Measurements from ENCODE around the gene SMAD6. TPM values are rescaled to one million over a fixed set of nuclear protein-coding genes. Genes with fewer than 3 reads are reported as not detected.
A peak's percentile ranks its signal among the peaks of the same experiment; 100 is the strongest.

SMAD6 gene
- total RNA-seq, 1 donor from 2014 or later: 0.79 TPM

DNA sequence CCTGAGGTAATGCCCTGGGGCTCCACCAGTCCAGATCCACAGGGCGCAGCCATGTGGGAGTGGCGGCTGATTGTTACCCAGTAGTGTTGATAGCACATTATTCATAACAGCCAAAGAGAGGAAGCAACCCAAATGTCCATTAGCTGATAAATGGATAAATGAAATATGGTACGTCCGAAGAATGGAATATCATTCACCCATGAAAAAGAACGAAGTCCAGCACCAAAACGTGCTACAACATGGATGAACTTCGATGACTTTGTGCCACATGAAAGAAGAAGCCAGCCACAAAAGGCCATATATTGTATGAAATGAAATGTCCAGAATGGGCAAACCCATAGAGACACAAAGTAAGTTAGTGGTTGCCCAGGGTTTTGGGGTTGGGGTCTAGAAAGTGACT is 6.4 kb downstream of the SMAD6 start:
- FAIRE-seq (no peak), DNase-seq (ENCODE audit: low read depth) (no peak)
- Histone ChIP-seq H3K27me3 (ENCODE audit: control insufficient read depth, insufficient read depth, low read length) (peaks cover 7% of the 10 kb centered on the region), H3K4me3 (ENCODE audit: low read depth, low read length) (no peak overlapping the region), H3K36me3 (ENCODE audit: control insufficient read depth, insufficient read depth, low read length) (no peaks in the 10 kb centered on the region)
- TF ChIP-seq, protein P1, sequence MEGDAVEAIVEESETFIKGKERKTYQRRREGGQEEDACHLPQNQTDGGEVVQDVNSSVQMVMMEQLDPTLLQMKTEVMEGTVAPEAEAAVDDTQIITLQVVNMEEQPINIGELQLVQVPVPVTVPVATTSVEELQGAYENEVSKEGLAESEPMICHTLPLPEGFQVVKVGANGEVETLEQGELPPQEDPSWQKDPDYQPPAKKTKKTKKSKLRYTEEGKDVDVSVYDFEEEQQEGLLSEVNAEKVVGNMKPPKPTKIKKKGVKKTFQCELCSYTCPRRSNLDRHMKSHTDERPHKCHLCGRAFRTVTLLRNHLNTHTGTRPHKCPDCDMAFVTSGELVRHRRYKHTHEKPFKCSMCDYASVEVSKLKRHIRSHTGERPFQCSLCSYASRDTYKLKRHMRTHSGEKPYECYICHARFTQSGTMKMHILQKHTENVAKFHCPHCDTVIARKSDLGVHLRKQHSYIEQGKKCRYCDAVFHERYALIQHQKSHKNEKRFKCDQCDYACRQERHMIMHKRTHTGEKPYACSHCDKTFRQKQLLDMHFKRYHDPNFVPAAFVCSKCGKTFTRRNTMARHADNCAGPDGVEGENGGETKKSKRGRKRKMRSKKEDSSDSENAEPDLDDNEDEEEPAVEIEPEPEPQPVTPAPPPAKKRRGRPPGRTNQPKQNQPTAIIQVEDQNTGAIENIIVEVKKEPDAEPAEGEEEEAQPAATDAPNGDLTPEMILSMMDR (IDR thresholded peaks at IDR 0.05; ENCODE audit: insufficient read depth, low read length, severe bottlenecking): no peak

DNA sequence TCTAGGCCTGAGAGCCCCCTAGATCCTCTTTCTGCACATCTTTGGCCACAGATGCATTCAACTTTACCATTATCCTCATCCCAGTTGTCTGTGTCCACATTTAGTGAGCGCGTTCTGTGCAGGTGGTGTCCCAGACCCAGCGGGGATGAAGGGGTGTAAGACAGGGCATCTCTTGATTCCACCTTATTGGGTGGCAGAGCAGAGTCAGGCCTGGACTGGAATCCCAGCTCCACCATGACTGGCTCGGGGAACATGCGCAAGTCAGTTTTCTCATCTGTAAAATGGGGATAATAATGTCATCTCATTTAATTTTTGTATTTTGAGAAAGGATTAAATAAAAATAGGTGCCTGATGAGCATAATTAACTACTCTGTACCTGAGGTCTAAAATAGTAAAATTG is 7.8 kb downstream of the SMAD6 start:
- H3K4me3 ChIP-seq (ENCODE audit: low read depth, low read length): no peak overlapping the region
- FAIRE-seq: no peak
- H3K27me3 ChIP-seq (ENCODE audit: control insufficient read depth, insufficient read depth, low read length): peaks cover 5% of the 10 kb centered on the region
- H3K36me3 ChIP-seq (ENCODE audit: control insufficient read depth, insufficient read depth, low read length): no peaks in the 10 kb centered on the region
- DNase-seq (ENCODE audit: low read depth): no peak
- TF ChIP-seq, protein P1 (IDR thresholded peaks at IDR 0.05; ENCODE audit: insufficient read depth, low read length, severe bottlenecking): no peak

DNA sequence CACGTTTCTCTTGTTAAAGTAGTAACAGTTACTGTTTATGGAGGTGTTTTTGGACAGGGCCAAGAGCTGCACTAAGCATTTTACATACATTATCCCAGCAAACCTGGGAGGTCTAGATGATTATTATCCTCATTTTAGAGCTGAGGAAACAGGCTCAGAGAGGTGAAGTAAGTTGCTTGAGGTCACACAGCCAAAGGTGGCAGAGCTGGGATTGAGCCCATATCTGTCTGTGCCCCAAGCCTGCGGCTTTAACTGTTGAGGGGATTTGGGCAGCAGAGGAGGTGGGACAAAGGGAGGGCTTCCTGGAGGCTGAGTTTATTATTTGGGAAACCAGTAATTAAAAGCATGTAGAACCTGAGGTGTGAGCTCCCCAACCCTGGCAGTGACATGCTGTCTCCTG is 9.2 kb downstream of the SMAD6 start:
- Histone ChIP-seq H3K36me3 (ENCODE audit: control insufficient read depth, insufficient read depth, low read length) (no peaks in the 10 kb centered on the region), H3K27me3 (ENCODE audit: control insufficient read depth, insufficient read depth, low read length) (no peaks in the 10 kb centered on the region), H3K4me3 (ENCODE audit: low read depth, low read length) (no peak overlapping the region)
- FAIRE-seq (no peak), DNase-seq (ENCODE audit: low read depth) (no peak)
- TF ChIP-seq, protein P1 (IDR thresholded peaks at IDR 0.05; ENCODE audit: insufficient read depth, low read length, severe bottlenecking): no peak

DNA sequence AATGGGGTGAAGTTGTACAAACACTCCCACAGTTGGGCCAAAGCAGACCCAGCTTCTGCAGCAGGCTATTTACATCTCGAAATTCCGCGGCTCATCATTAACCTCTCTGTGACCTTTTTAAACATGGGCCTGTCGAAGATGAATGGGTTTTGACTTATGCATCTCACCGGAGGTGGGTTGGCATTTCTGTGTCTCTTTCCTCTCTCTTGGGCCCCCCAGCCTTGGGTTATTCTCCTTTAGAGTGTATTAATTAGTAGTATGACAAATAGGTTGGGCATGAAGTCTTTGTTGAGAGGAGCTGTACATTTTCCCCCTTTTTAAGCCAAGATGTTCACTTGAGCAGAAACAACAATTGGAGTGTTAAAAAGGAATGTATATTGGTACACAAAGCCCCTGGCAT is 9.8 kb downstream of the SMAD6 start:
- FAIRE-seq (no peak), DNase-seq (ENCODE audit: low read depth) (no peak)
- Histone ChIP-seq H3K36me3 (ENCODE audit: control insufficient read depth, insufficient read depth, low read length) (no peaks in the 10 kb centered on the region), H3K4me3 (ENCODE audit: low read depth, low read length) (no peak overlapping the region), H3K27me3 (ENCODE audit: control insufficient read depth, insufficient read depth, low read length) (no peaks in the 10 kb centered on the region)
- TF ChIP-seq, protein P1 (IDR thresholded peaks at IDR 0.05; ENCODE audit: insufficient read depth, low read length, severe bottlenecking): no peak

DNA sequence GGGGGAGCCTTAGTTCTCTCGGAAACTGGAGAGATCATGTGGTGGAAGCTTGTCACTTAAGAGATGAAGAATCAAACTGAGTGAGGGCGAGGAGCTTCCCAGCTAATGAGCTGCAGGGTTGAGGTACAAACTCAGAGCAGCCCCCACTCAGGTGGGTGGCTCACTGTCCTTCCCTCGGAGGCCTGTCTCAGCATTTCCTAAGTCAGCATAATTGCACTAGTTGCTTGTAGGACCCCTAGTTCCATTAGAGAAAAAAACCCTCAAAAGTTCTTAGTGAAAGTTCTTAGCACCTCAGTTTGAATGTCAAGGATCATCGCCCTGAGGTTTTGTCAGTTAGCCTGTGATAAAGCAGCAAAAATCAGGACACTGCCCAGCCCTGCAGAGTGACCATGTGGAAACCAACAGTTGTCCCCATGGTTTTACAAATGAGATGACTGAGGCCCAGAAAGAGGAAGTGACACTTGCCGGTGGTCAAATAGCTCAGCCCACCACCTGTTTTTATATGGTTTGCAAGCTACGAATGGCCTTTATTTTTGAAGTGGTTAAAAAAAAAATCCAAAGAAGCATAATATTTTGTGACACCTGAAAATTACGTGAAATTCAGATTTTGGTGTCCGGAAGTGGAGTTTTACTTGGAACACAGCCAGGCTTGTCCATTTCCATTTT is 11.9 kb downstream of the SMAD6 start:
- no peak for FAIRE-seq
- no peak for DNase-seq (ENCODE audit: low read depth)
- Histone ChIP-seq H3K4me3 (ENCODE audit: low read depth, low read length) (no peak overlapping the region), H3K36me3 (ENCODE audit: control insufficient read depth, insufficient read depth, low read length) (no peaks in the 10 kb centered on the region), H3K27me3 (ENCODE audit: control insufficient read depth, insufficient read depth, low read length) (no peaks in the 10 kb centered on the region)
- TF ChIP-seq, protein P1 (IDR thresholded peaks at IDR 0.05; ENCODE audit: insufficient read depth, low read length, severe bottlenecking): no peak

DNA sequence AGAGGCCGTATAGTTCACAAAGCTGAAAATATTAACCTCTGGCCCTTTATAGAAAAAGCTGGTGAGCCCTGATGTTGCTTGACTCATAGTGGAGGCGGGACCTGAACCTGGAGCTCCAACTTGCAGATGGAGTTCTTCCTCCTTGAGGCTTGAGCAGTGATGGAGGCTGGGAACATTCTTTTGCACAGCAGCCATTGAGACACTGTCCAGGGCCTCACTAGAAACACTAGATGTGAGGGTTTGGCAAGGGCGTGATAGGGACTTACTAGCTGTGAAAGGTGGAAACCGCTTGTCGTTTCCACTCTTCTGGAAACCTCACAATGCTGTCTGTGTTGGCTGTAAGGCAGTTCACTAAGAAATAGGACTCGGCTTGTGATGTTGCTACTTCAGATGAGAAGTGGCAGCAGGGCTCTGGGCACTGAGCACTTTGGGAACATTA is 12.5 kb downstream of the SMAD6 start:
- Histone ChIP-seq H3K36me3 (ENCODE audit: control insufficient read depth, insufficient read depth, low read length) (no peaks in the 10 kb centered on the region), H3K27me3 (ENCODE audit: control insufficient read depth, insufficient read depth, low read length) (no peaks in the 10 kb centered on the region), H3K4me3 (ENCODE audit: low read depth, low read length) (no peak overlapping the region)
- DNase-seq (ENCODE audit: low read depth): peak; percentile 30
- TF ChIP-seq, protein P1 (IDR thresholded peaks at IDR 0.05; ENCODE audit: insufficient read depth, low read length, severe bottlenecking): no peak
- FAIRE-seq: no peak

All from bronchial epithelial cell (primary cell).